Measurements from ENCODE around the gene C16orf96. TPM values are rescaled to one million over a fixed set of nuclear protein-coding genes. Genes with fewer than 3 reads are reported as not detected.

Gene C16orf96
- total RNA-seq, 2 donors from 2014 or later, result 0.08 TPM; not detected in 1

DNA sequence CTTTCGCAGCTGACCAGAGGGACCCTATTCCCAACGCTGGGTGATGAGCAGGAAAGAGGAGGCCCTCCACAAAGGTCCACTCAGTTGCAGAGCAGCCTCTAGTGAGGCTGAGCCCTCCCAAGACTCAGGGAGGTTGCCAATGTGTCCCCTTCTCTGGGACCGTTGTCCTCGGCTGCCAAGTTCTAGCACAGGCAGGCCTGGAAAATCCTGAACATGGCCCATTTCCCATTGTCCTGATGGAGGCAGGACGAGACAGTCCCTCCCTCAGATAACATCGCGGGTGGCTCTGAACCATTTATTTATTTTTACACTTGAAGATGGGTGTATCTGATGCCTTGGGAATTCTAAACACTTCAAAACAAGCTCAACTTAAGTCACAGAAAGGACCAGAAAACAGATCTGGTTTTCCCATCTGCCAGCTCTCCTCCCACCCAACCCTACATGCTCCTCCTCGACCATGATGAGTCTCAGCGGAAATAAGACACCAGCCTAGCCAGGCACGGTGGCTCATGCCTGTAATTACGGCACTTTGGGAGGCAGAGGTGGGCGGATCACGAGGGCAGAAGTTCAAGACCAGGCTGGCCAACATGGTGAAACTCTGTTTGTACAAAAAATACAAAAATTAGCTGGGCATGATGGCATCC lies 30.4 kb upstream of the C16orf96 start:
- TF ChIP-seq, protein P1, sequence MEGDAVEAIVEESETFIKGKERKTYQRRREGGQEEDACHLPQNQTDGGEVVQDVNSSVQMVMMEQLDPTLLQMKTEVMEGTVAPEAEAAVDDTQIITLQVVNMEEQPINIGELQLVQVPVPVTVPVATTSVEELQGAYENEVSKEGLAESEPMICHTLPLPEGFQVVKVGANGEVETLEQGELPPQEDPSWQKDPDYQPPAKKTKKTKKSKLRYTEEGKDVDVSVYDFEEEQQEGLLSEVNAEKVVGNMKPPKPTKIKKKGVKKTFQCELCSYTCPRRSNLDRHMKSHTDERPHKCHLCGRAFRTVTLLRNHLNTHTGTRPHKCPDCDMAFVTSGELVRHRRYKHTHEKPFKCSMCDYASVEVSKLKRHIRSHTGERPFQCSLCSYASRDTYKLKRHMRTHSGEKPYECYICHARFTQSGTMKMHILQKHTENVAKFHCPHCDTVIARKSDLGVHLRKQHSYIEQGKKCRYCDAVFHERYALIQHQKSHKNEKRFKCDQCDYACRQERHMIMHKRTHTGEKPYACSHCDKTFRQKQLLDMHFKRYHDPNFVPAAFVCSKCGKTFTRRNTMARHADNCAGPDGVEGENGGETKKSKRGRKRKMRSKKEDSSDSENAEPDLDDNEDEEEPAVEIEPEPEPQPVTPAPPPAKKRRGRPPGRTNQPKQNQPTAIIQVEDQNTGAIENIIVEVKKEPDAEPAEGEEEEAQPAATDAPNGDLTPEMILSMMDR (IDR thresholded peaks at IDR 0.05), result no peak
- intact Hi-C loops (cut with DNase I), result no loop called here
- no peak for DNase-seq
- no peak overlapping the region for H3K4me3 ChIP-seq
- no peaks in the 10 kb centered on the region for H3K4me1 ChIP-seq
- H3K27me3 ChIP-seq, result no peaks in the 10 kb centered on the region
- no peak overlapping the region for H3K27ac ChIP-seq
- H3K9me3 ChIP-seq, result no peaks in the 10 kb centered on the region
- no peaks in the 10 kb centered on the region for H3K36me3 ChIP-seq
- H3K9ac ChIP-seq (ENCODE audit: low read depth in 2 of 2, low read length in 2 of 2), result no peak overlapping the region

DNA sequence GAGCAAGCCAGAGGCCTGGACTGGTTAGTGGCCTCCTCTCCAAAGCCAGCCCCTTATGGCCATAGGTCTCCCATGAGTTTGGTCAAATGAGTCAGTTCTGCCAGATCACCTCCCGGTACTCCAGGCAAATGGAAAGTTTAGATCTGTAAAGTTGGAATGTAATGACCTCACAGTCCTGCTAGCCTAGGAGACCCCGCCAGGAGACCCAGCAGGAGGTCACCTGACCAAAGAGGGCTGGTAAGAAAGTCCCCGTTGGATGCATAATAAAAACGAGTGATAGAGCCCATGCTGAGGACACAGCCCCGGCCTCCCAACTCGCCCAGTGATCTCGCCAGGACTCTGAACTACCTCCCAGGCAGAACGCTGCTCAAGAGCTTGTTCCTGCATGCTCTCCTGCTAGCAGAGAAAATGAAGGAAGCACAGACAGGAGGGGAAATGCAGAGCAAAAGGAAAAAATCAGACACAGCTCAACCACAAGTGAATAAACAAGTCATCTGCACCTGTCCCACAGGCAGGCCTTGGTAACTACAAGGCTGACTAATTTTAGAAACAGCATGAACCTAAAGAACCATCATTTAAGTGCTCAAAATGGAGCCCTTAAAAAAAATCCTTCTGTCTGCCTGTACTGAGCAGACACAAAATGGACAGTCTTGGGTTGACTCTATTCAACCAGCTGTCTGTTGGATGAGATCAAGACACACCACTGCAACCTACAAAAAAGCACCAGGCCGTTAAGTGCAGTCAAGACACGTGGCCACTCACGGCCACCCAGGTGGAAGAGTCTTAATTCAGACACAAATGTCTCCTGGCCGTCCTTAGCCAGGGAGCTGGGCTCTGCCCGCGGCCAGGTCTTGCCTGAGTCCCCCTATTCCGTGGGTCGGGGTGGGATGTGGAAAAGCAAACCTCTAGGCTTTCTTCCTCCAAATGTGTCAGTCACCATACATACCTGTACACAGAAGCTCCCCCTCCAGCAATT lies 26.8 kb upstream of the C16orf96 start:
- intact Hi-C loops (cut with DNase I), result no loop called here
- H3K9me3 ChIP-seq, result no peaks in the 10 kb centered on the region
- H3K4me3 ChIP-seq, result no peak overlapping the region
- H3K27me3 ChIP-seq, result no peaks in the 10 kb centered on the region
- no peaks in the 10 kb centered on the region for H3K4me1 ChIP-seq
- H3K36me3 ChIP-seq, result no peaks in the 10 kb centered on the region
- H3K27ac ChIP-seq, result no peak overlapping the region
- TF ChIP-seq, protein P1 (IDR thresholded peaks at IDR 0.05), result no peak
- H3K9ac ChIP-seq (ENCODE audit: low read depth in 2 of 2, low read length in 2 of 2), result no peak overlapping the region
- no peak for DNase-seq

DNA sequence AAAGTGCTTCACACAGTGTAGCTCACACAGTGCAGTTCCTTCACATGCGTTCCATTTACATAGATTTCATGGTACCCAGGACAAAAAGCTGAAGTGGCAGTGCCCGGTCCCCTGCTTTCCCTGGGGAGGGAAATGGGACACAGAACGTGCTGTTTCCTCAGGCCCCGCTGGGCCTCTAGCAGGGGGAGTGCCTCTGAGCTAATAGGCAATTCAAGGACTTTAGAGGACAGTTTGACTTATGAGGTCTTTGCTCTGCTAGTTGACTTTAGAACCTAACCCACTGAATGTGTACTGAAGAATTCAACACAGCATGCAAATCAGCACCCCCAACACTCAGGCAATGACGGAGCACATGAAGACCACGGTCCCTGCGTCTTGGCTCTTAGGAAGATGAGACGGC lies 24.3 kb upstream of the C16orf96 start:
- Histone ChIP-seq H3K27ac (no peak overlapping the region), H3K36me3 (no peaks in the 10 kb centered on the region), H3K9me3 (no peaks in the 10 kb centered on the region), H3K4me1 (no peaks in the 10 kb centered on the region), H3K9ac (ENCODE audit: low read depth in 2 of 2, low read length in 2 of 2) (no peak overlapping the region), H3K4me3 (no peak overlapping the region), H3K27me3 (no peaks in the 10 kb centered on the region)
- TF ChIP-seq, protein P1 (IDR thresholded peaks at IDR 0.05), result no peak
- no peak for DNase-seq
- intact Hi-C loops (cut with DNase I), result no loop called here

DNA sequence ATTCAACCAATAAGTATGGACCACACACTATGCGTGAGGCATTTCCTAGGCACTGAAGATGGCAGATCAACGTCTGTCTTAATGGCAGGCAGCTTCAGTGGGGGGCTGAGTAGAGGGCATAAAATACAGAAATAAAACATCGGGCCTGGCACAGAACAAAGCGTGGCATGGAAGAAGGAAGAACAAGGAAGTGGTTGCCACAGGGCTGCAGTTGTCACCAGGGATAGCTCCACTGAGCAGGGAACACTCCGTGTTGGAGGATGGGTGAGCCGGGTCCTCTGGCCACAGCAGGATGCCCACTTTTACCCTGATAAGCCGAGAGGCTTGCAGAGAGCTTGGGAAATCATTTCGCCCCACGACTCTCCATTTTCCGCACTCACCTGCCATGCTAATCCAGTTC lies 23.9 kb upstream of the C16orf96 start:
- H3K27me3 ChIP-seq, result no peaks in the 10 kb centered on the region
- no peak for DNase-seq
- no peak overlapping the region for H3K4me3 ChIP-seq
- H3K36me3 ChIP-seq, result no peaks in the 10 kb centered on the region
- intact Hi-C loops (cut with DNase I), result no loop called here
- H3K9ac ChIP-seq (ENCODE audit: low read depth in 2 of 2, low read length in 2 of 2), result no peak overlapping the region
- H3K27ac ChIP-seq, result no peak overlapping the region
- H3K4me1 ChIP-seq, result no peaks in the 10 kb centered on the region
- H3K9me3 ChIP-seq, result no peaks in the 10 kb centered on the region
- TF ChIP-seq, protein P1 (IDR thresholded peaks at IDR 0.05), result no peak

DNA sequence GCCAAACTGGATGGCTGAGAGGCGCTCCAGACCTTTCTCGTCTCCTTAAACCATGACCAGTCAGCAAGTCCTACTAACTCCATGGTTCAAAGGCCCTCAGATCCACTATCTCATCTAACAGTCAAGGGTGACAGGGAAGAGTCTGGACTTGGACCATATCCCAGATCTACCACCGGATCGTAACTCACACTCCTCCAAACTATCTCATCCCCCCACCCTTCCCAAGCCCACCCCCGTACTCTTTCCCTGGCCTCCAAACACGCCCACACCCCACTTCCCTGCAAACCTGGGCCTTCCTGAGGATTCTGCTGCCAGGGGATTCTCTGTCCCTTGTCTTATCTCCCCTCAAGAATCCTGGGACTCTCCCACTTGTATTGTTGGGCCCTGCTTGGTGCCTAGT lies 22.6 kb upstream of the C16orf96 start:
- H3K9me3 ChIP-seq, result no peaks in the 10 kb centered on the region
- H3K4me3 ChIP-seq, result no peak overlapping the region
- intact Hi-C loops (cut with DNase I), result no loop called here
- no peaks in the 10 kb centered on the region for H3K36me3 ChIP-seq
- no peak for DNase-seq
- H3K27me3 ChIP-seq, result no peaks in the 10 kb centered on the region
- H3K4me1 ChIP-seq, result no peaks in the 10 kb centered on the region
- TF ChIP-seq, protein P1 (IDR thresholded peaks at IDR 0.05), result no peak
- H3K27ac ChIP-seq, result no peak overlapping the region
- no peak overlapping the region for H3K9ac ChIP-seq (ENCODE audit: low read depth in 2 of 2, low read length in 2 of 2)

Data from colonic mucosa (tissue), 4 donors.